Upper lobe of left lung (tissue), 6 donors: Measurements from ENCODE around the gene PIP5K1C. TPM values are rescaled to one million over a fixed set of nuclear protein-coding genes. Genes with fewer than 3 reads are reported as not detected.

Experiments
- ATAC-seq, 2 donors: fragments of 200-7000 bp; cut with Tn5 transposase; one replicate each; pipeline ENCODE4 v1.9.1; 2022; ENCODE audit warnings: mild to moderate bottlenecking in 2 of 2, moderate library complexity in 2 of 2; ENCODE audit not compliant: low FRiP score in 2 of 2
- DNase-seq, 2 donors: peaks; one replicate each; pipeline ENCODE4 v3.0.0-alpha.2; 2019 to 2020
- H3K27ac ChIP-seq, 4 donors: fragments of 200-600 bp; sonication (generic); one replicate each; pipeline ENCODE4 v1.5.1; 2016 to 2019
- H3K27me3 ChIP-seq, 4 donors: fragments of 200-600 bp; sonication (generic); one replicate each; pipeline ENCODE4 v1.5.1; 2017 to 2019
- H3K36me3 ChIP-seq, 4 donors: fragments of 200-600 bp; sonication (generic); one replicate each; pipeline ENCODE4 v1.5.1; 2016 to 2019
- H3K4me1 ChIP-seq, 4 donors: fragments of 200-600 bp; sonication (generic); one replicate each; pipeline ENCODE4 v1.5.1; 2018 to 2019
- H3K4me3 ChIP-seq, 4 donors: fragments of 200-600 bp; sonication (generic); one replicate each; pipeline ENCODE4 v1.5.1; 2017 to 2019; ENCODE audit warnings: mild to moderate bottlenecking in 2 of 4, moderate library complexity in 1 of 4
- H3K9me3 ChIP-seq, 4 donors: fragments of 200-600 bp; sonication (generic); one replicate each; pipeline ENCODE4 v1.5.1; 2018 to 2019
- CTCF ChIP-seq, 6 experiments: fragments of 450-650 bp in 4 of 6; fragments of 200-600 bp in 2 of 6; sonication (generic) in 2 of 6; IDR thresholded peaks; one replicate each; pipeline ENCODE4 v1.5.1; 2016 to 2019; ENCODE audit warnings: antibody characterized with exemption in 6 of 6
- EP300 ChIP-seq, 4 donors: sonication (generic); formaldehyde crosslinking; IDR thresholded peaks; one replicate each; pipeline ENCODE4 v1.5.1; 2017; ENCODE audit warnings: antibody characterized with exemption in 4 of 4, control low read depth in 2 of 4
- POLR2A ChIP-seq, 4 donors: fragments of 450-650 bp; IDR thresholded peaks; one replicate each; pipeline ENCODE4 v1.5.1; 2016 to 2017; ENCODE audit warnings: antibody characterized with exemption in 4 of 4, mild to moderate bottlenecking in 2 of 4
- POLR2AphosphoS5 ChIP-seq, 2 donors: sonication (generic); formaldehyde crosslinking; IDR thresholded peaks; one replicate each; pipeline ENCODE4 v1.5.1; 2017; ENCODE audit warnings: antibody characterized with exemption in 2 of 2
- WGBS, 2 donors: methylation state at CpG; one replicate each; pipeline ENCODE4 v1.1.5; 2017 to 2018; 5-methylcytosine and 5-hydroxymethylcytosine counted together
- total RNA-seq, 6 donors: library from RNA; depleted of rRNA in 4 of 6; stranded (reverse); fragments of >200 nt in 4 of 6; gene quantifications; one replicate each; pipeline versions ENCODE4 v1.1.0 to v1.2.1, GENCODE V29; 2016 to 2021
- donor health status: DM: no; HTN: no; CAD: no; lungs with moderate emphysema.
- donor health status: DM: no; HTN: yes; CAD: no; lungs with severe emphysema.

The PIP5K1C gene
- total RNA-seq, 6 donors from 2014 or later: 24.6 to 64.1 (median 43.1) TPM

GRCh38 chr19:3696660-3696995 is 3.6 kb downstream of the PIP5K1C start:
- no peaks in the 10 kb centered on the region for H3K27me3 ChIP-seq
- H3K36me3 ChIP-seq: peaks cover 0 to 6% (median 3%) of the 10 kb centered on the region in 4 donors
- DNase-seq (no peak), ATAC-seq (no peak)
- no peaks in the 10 kb centered on the region for H3K9me3 ChIP-seq
- no peak overlapping the region for H3K4me3 ChIP-seq
- WGBS, 2 donors: 93 to 95% methylated on average over 8 of the region's 10 CpGs
- TF ChIP-seq POLR2AphosphoS5 (IDR thresholded peaks at IDR 0.05) (no peak), POLR2A (IDR thresholded peaks at IDR 0.05) (no peak), EP300 (IDR thresholded peaks at IDR 0.05) (no peak), CTCF (IDR thresholded peaks at IDR 0.05) (no peak)
- no peak overlapping the region for H3K27ac ChIP-seq
- H3K4me1 ChIP-seq: peaks cover 13 to 34% (median 24%) of the 10 kb centered on the region in 4 donors

- H3K4me3 ChIP-seq: no peak overlapping the region
- DNase-seq: peak in 1 of 2 donors; percentile 58
- TF ChIP-seq EP300 (IDR thresholded peaks at IDR 0.05) (no peak), POLR2AphosphoS5 (IDR thresholded peaks at IDR 0.05) (no peak), CTCF (IDR thresholded peaks at IDR 0.05) (no peak), POLR2A (IDR thresholded peaks at IDR 0.05) (no peak)
- H3K9me3 ChIP-seq: no peaks in the 10 kb centered on the region
- H3K27ac ChIP-seq: no peak overlapping the region
- WGBS, 2 donors: 85 to 90% methylated on average over 12 to 22 of the region's 23 CpGs
- no peak for ATAC-seq
- H3K36me3 ChIP-seq: peaks cover 0 to 6% (median 3%) of the 10 kb centered on the region in 4 donors
- H3K27me3 ChIP-seq: no peaks in the 10 kb centered on the region
- peaks cover 13 to 34% (median 24%) of the 10 kb centered on the region in 4 donors for H3K4me1 ChIP-seq
Observed at GRCh38 chr19:3695986-3696659, 4.1 kb downstream of the PIP5K1C start.

GRCh38 chr19:3695124-3695733 is 5.0 kb downstream of the PIP5K1C start:
- no peak overlapping the region for H3K27ac ChIP-seq

GRCh38 chr19:3694361-3695123 is 5.7 kb downstream of the PIP5K1C start:
- H3K36me3 ChIP-seq: peaks cover 0 to 6% (median 3%) of the 10 kb centered on the region in 4 donors
- no peaks in the 10 kb centered on the region for H3K9me3 ChIP-seq
- H3K27ac ChIP-seq: no peak overlapping the region
- DNase-seq (peak in 1 of 2 donors; percentile 77), ATAC-seq (no peak)
- H3K4me3 ChIP-seq: no peak overlapping the region
- H3K27me3 ChIP-seq: no peaks in the 10 kb centered on the region
- 90 to 92% methylated on average over 42 of the region's 42 CpGs for WGBS, 2 donors
- peaks cover 10 to 23% (median 18%) of the 10 kb centered on the region in 4 donors for H3K4me1 ChIP-seq
- TF ChIP-seq EP300 (IDR thresholded peaks at IDR 0.05) (no peak), POLR2AphosphoS5 (IDR thresholded peaks at IDR 0.05) (no peak), POLR2A (IDR thresholded peaks at IDR 0.05) (no peak), CTCF (IDR thresholded peaks at IDR 0.05) (no peak)

More at GRCh38 chr19:3695124-3695733, 5.0 kb downstream of the PIP5K1C start:
- H3K4me1 ChIP-seq: peaks cover 10 to 27% (median 20%) of the 10 kb centered on the region in 4 donors
- TF ChIP-seq CTCF (IDR thresholded peaks at IDR 0.05) (no peak), POLR2AphosphoS5 (IDR thresholded peaks at IDR 0.05) (no peak), EP300 (IDR thresholded peaks at IDR 0.05) (no peak), POLR2A (IDR thresholded peaks at IDR 0.05) (no peak)
- H3K27me3 ChIP-seq: no peaks in the 10 kb centered on the region
- ATAC-seq (no peak), DNase-seq (peak in 1 of 2 donors; percentile 69)
- H3K36me3 ChIP-seq: peaks cover 0 to 6% (median 3%) of the 10 kb centered on the region in 4 donors
- H3K9me3 ChIP-seq: no peaks in the 10 kb centered on the region
- H3K4me3 ChIP-seq: no peak overlapping the region
- WGBS, 2 donors: 95 to 96% methylated on average over 7 to 25 of the region's 25 CpGs
